Stomach smooth muscle (tissue), 2 donors: Measurements from ENCODE around the gene FGFR2.
A peak's percentile ranks its signal among the peaks of the same experiment; 100 is the strongest.

Experiments used
- H3K27ac ChIP-seq: one replicate; pipeline ENCODE4 v1.7.0; 2013; ENCODE audit warnings: mild to moderate bottlenecking, low read length, inconsistent platforms
- H3K27me3 ChIP-seq, 2 donors: one replicate each; pipeline ENCODE4 v1.7.0; 2013; ENCODE audit warnings: low read length in 2 of 2; ENCODE audit not compliant: insufficient read depth in 2 of 2, control insufficient read depth in 1 of 2
- H3K36me3 ChIP-seq, 2 donors: one replicate each; pipeline ENCODE4 v1.7.0; 2013; ENCODE audit warnings: low read length in 2 of 2; ENCODE audit not compliant: control insufficient read depth in 2 of 2, insufficient read depth in 2 of 2
- H3K4me1 ChIP-seq: one replicate; pipeline ENCODE4 v1.7.0; 2013; ENCODE audit warnings: low read length; ENCODE audit not compliant: control insufficient read depth, insufficient read depth
- H3K4me3 ChIP-seq, 2 donors: one replicate each; pipeline ENCODE4 v1.7.0; 2013; ENCODE audit warnings: low read length in 2 of 2
- H3K9ac ChIP-seq, 2 donors: one replicate each; pipeline ENCODE4 v1.7.0; 2013; ENCODE audit warnings: low read length in 2 of 2, mild to moderate bottlenecking in 1 of 2
- H3K9me3 ChIP-seq, 2 donors: one replicate each; pipeline ENCODE4 v1.7.0; 2013; ENCODE audit warnings: low read length in 2 of 2; ENCODE audit not compliant: control insufficient read depth in 2 of 2
- donor health status: healthy.
- donor health status: Pancreatic carcinoma.

Gene FGFR2

DNA sequence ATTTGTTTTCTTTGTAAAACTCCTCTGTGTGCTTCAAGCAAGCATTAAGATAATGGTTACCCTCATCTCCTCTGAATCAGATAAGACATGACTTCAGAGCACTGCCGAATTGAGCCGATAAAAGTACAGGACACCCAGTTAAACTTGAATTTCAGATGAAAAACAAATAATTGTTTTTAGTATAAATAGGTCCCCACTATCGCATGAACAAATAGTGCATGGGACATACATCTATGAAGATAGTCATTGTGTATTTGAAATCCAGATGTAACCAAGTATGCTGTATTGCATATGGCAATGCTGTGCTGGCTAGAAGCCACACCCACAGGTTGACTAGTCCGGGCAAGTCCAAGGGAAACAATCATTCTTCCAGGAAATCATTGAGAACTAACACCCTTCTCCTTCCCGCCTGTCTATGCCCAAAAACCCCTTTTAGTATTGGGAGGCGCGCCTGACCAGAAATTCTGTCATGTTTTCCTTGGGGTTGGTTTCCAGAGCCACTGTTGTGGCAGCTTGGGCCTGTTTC, 12.6 kb upstream of the FGFR2 start:
- Histone ChIP-seq H3K27me3 (no peaks in the 10 kb centered on the region), H3K9ac (no peak overlapping the region), H3K4me3 (no peak overlapping the region), H3K27ac (no peak overlapping the region), H3K9me3 (no peaks in the 10 kb centered on the region), H3K36me3 (no peaks in the 10 kb centered on the region), H3K4me1 (peaks cover 10% of the 10 kb centered on the region)

DNA sequence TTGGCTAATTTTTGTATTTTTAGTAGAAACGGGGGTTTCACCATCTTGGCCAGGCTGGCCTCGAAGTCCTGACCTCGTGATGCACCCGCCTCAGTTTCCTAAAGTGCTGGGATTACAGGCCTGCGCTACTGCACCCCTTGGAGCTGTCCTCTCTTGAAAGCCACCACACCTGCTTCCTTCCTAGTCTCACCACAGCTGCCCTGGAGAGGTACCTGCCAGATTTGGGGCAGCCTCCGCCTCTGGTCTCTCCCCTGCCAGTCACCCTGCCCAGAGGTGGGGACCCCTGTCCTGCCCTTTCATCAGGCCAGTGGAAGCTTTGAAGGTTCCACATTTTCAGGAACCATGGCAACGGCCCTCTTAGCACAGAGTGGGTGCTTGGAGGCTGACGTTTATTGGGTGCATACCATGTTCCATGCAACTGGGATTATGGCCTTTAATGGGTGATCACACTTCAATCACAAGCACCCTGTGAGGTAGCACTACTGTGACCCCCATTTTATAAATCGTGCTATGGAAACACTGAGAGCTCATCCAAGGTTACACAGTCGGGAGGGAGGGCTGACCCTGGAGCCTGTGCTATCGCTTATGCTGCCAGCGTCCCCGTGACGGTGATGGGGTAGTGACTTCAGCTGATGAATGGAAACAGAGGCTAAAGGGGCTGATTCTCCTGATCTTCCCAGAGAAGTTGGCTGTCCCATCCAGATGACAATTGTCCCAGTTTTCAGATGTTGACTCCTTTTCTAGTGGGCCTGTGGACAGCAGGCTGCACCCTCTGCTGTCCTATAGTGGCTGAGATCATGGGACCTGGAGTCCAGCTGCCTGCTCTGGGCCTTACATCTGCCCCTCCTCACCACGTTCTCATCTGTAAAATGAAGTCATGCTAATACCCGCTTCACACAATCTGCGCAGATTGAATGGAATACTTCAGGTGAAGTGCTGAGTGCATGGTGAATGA, 11.5 kb upstream of the FGFR2 start:
- Histone ChIP-seq H3K9me3 (no peaks in the 10 kb centered on the region), H3K9ac (no peak overlapping the region), H3K27me3 (no peaks in the 10 kb centered on the region)

GRCh38 chr10:121608469-121609190, 10.4 kb upstream of the FGFR2 start:
- H3K27ac ChIP-seq = no peak overlapping the region
- H3K27me3 ChIP-seq = no peaks in the 10 kb centered on the region
- H3K9ac ChIP-seq = peak overlapping the region in 1 of 2 donors; percentile 44
- no peaks in the 10 kb centered on the region for H3K9me3 ChIP-seq
- H3K4me3 ChIP-seq = peak overlapping the region; percentile 73 to 76
- no peaks in the 10 kb centered on the region for H3K36me3 ChIP-seq
- H3K4me1 ChIP-seq = peaks cover 6% of the 10 kb centered on the region

More for the DNA sequence above, 11.5 kb upstream of the FGFR2 start:
- Histone ChIP-seq H3K36me3 (no peaks in the 10 kb centered on the region), H3K27ac (no peak overlapping the region), H3K4me1 (peaks cover 6% of the 10 kb centered on the region), H3K4me3 (no peak overlapping the region)

DNA sequence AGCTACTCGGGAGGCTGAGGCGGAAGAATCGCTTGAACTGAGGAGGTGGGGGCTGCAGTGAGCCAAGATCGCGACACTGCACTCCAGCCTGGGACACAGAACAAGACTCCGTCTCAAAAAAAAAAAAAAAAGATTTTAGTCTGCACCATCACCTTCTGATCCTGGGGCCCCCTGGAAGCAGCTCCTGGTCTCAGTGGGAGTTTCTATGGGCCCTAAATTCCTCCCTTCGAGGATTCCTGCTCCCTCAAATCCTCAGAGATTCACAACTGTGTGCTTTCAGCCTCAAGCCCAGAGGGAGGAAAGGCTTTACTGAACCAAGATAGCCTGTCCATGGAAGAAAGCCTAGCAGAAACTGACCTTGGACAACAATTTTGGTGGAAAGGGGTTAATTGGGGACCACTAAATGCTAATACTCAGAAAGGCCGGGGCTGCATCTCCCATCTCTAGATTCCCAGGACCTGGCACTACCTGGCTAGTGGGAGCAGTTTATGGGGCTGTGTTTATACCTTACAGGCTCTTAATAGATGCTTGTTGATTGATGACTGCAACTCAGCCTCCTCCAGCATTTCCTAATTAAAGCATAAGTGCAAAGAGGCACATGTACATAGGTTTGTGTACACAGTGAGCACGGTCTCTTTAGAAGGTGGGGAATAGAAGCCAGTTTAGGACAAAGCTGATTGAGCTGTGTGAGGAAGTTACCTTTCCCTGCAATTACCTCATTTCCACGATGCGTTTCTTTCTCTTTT, 9.2 kb upstream of the FGFR2 start:
- H3K36me3 ChIP-seq = no peaks in the 10 kb centered on the region
- no peaks in the 10 kb centered on the region for H3K27me3 ChIP-seq
- peaks cover 6% of the 10 kb centered on the region for H3K4me1 ChIP-seq
- H3K27ac ChIP-seq = no peak overlapping the region
- no peak overlapping the region for H3K4me3 ChIP-seq
- H3K9me3 ChIP-seq = no peaks in the 10 kb centered on the region
- H3K9ac ChIP-seq = no peak overlapping the region

DNA sequence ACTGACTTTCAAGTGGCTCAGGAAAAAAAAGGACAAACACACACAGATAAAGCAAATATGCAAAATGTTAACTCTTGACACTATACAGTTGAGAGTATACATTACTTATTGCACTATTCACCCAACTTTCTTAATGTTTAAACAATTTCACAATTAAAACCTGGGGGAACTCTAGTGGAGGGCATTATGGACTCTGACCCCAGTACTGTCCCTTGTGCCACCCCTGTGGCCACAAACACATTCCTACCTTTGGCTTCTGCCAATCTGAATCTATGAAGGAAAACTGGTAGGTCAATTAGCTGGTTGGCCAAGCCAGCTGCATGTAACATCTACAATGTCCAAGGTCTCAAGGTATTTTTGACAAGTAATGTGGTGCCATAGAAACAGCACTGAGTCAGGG, 7.5 kb upstream of the FGFR2 start:
- H3K9me3 ChIP-seq = no peaks in the 10 kb centered on the region

GRCh38 chr10:121601458-121601857, 3.2 kb upstream of the FGFR2 start:
- Histone ChIP-seq H3K9ac (no peak overlapping the region), H3K9me3 (no peaks in the 10 kb centered on the region), H3K27me3 (no peaks in the 10 kb centered on the region), H3K4me1 (peaks cover 11% of the 10 kb centered on the region), H3K27ac (no peak overlapping the region), H3K36me3 (no peaks in the 10 kb centered on the region), H3K4me3 (no peak overlapping the region)

More for the DNA sequence above, 7.5 kb upstream of the FGFR2 start:
- no peaks in the 10 kb centered on the region for H3K27me3 ChIP-seq
- H3K36me3 ChIP-seq = no peaks in the 10 kb centered on the region
- H3K4me1 ChIP-seq = peaks cover 6% of the 10 kb centered on the region
- no peak overlapping the region for H3K27ac ChIP-seq
- H3K4me3 ChIP-seq = no peak overlapping the region
- no peak overlapping the region for H3K9ac ChIP-seq

- Histone ChIP-seq H3K36me3 (no peaks in the 10 kb centered on the region), H3K9me3 (no peaks in the 10 kb centered on the region), H3K9ac (no peak overlapping the region), H3K27ac (no peak overlapping the region), H3K27me3 (no peaks in the 10 kb centered on the region), H3K4me1 (peaks cover 19% of the 10 kb centered on the region), H3K4me3 (no peak overlapping the region)
Observed at GRCh38 chr10:121600611-121601010, 2.4 kb upstream of the FGFR2 start.

DNA sequence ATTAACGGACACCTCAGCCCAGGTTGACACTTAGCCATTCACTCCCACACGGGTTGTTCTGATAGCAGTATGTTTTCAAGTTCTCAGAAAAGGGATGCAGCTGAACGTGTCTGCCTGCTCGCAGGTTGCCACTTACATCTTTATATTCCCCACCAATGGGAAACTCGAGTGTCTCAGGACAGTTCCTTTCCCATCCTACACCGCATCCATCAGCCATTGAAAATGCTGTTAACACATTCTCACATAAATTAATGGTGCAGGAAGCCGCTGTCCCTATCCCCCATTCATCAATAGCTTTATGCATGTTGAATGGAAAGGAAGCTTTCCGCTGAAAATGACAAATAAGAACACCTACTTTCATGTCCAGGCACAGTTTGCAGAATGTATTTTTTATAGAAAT, 1.7 kb upstream of the FGFR2 start:
- no peaks in the 10 kb centered on the region for H3K27me3 ChIP-seq
- peaks cover 26% of the 10 kb centered on the region for H3K4me1 ChIP-seq
- no peak overlapping the region for H3K9ac ChIP-seq
- no peak overlapping the region for H3K4me3 ChIP-seq
- H3K36me3 ChIP-seq = no peaks in the 10 kb centered on the region
- H3K27ac ChIP-seq = no peak overlapping the region
- no peaks in the 10 kb centered on the region for H3K9me3 ChIP-seq

- Histone ChIP-seq H3K4me3 (peak overlapping the region; percentile 72 to 81), H3K9me3 (no peaks in the 10 kb centered on the region), H3K27ac (peak overlapping the region; percentile 91), H3K27me3 (no peaks in the 10 kb centered on the region), H3K9ac (peak overlapping the region; percentile 72 to 80), H3K36me3 (no peaks in the 10 kb centered on the region), H3K4me1 (peaks cover 40% of the 10 kb centered on the region)
Observed at GRCh38 chr10:121597504-121598262, 561 bp downstream of the FGFR2 start.
